ENCODE results near the gene ZNF346. TPM values are rescaled to one million over a fixed set of nuclear protein-coding genes. Genes with fewer than 3 reads are reported as not detected.
"Not testable (repeated sequence)": the region's sequence is repeated elsewhere in the genome, so short reads cannot be mapped to it uniquely, and the experiment has no call there.

Gene ZNF346
- total and polyA plus RNA-seq, 8 donors = 4.7 to 122 (median 16.4) TPM

DNA sequence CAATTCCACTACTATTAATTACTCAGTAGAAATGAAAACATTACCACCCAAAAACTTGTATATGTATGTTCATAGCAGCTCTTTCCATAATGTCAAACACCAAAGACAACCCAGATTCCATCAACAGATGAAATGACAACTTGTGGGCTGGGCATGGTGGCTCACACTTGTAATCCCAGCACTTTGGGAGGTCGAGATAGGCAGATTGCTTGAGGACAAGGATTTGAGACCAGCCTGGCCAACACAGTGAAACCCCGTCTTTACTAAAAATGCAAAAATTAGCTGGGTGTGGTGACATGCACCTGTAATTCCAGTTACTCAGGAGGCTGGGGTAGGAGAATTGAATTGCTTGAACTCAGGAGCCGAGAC lies 27.4 kb upstream of the ZNF346 start:
- Histone ChIP-seq H3K36me3 (peaks cover 0 to 3% (median 0%) of the 10 kb centered on the region in 4 donors), H3K4me1 (peaks cover 5 to 65% (median 24%) of the 10 kb centered on the region in 4 donors), H3K27me3 (no peaks in the 10 kb centered on the region), H3K9me3 (no peaks in the 10 kb centered on the region), H3K27ac (peak overlapping the region; percentile 42 to 81 (median 73)), H3K4me3 (no peak overlapping the region)
- 66 to 87% (median 82%) methylated on average over 3 of the region's 3 CpGs for WGBS, 5 donors
- intact Hi-C loops (cut with DNase I; ENCODE audit: low total_unique reads) = no loop called here
- TF ChIP-seq EP300 (IDR thresholded peaks at IDR 0.05) (no peak), POLR2AphosphoS5 (IDR thresholded peaks at IDR 0.05) (no peak), POLR2A (IDR thresholded peaks at IDR 0.05) (no peak)
- TF ChIP-seq, protein P1, sequence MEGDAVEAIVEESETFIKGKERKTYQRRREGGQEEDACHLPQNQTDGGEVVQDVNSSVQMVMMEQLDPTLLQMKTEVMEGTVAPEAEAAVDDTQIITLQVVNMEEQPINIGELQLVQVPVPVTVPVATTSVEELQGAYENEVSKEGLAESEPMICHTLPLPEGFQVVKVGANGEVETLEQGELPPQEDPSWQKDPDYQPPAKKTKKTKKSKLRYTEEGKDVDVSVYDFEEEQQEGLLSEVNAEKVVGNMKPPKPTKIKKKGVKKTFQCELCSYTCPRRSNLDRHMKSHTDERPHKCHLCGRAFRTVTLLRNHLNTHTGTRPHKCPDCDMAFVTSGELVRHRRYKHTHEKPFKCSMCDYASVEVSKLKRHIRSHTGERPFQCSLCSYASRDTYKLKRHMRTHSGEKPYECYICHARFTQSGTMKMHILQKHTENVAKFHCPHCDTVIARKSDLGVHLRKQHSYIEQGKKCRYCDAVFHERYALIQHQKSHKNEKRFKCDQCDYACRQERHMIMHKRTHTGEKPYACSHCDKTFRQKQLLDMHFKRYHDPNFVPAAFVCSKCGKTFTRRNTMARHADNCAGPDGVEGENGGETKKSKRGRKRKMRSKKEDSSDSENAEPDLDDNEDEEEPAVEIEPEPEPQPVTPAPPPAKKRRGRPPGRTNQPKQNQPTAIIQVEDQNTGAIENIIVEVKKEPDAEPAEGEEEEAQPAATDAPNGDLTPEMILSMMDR (IDR thresholded peaks at IDR 0.05) = no peak
- no peak for DNase-seq

DNA sequence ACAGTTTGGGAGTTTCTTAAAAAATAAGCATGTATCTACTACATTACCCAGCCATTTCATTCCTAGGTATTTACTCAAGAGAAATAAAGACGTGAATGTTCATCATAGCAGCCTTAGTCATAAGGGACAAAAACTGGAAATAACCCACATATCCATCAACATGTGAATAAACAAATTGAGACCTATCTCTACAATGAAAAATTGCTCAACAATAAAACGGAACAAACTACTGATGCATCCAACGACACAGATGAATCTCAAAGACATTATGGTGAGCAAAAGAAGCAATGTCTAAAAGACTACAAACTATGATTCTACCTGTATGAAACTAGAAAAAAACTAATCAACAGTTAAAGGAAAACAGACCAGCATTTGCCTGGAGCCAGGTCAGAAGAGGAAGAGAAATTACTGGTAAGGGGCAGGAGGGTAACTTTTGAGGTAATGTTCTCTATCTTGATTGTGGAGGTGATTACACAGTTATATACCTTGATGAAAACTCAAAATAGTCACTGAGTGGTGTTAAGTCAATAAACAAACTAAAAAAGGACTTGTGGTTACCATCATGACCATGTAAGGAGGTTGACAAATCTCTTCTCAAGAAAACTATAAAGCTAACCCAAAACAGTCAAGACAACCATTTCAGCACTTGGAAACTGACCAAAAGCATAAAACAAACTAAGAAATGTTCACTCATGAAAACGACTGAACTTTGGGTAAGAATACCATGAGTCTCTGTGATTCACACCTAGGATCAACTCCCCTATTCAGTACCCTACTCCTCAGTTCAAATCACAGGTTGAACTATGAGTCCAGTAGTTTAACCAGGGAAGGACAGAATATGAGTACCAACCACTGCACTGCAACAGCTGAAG lies 26.4 kb upstream of the ZNF346 start:
- H3K27ac ChIP-seq = peak overlapping the region in 4 of 5 donors; percentile 27 to 81 (median 68)
- H3K27me3 ChIP-seq = no peaks in the 10 kb centered on the region
- 45 to 52% (median 50%) methylated on average over 4 of the region's 4 CpGs for WGBS, 5 donors
- H3K4me1 ChIP-seq = peaks cover 5 to 74% (median 26%) of the 10 kb centered on the region in 4 donors
- H3K4me3 ChIP-seq = no peak overlapping the region
- DNase-seq = no peak
- intact Hi-C loops (cut with DNase I; ENCODE audit: low total_unique reads) = no loop called here
- TF ChIP-seq, protein P1 (IDR thresholded peaks at IDR 0.05) = no peak
- TF ChIP-seq POLR2AphosphoS5 (IDR thresholded peaks at IDR 0.05) = no peak
- H3K9me3 ChIP-seq = no peaks in the 10 kb centered on the region
- peaks cover 0 to 3% (median 0%) of the 10 kb centered on the region in 4 donors for H3K36me3 ChIP-seq

DNA sequence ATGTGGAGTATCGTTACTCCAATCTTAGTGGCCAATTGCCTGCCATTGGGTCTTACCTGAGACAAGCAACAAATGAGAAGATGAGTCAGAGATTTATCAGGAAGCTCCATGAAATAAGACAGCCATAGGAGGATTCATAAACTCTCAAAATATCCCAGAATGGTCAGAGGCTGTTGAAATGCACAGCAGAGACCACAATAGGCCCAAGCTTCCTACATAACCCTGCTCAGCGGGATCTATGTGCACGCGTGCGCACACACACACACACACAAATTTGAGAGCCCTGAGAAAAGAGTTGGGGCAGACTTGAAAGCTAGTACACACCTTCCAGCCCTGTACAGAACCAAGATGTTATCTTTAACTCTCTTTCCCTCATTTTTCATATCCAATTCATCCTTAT lies 25.7 kb upstream of the ZNF346 start:
- Histone ChIP-seq H3K36me3 (peaks cover 0 to 3% (median 0%) of the 10 kb centered on the region in 4 donors), H3K27ac (peak overlapping the region in 3 of 5 donors; percentile 8 to 63 (median 25)), H3K4me3 (no peak overlapping the region), H3K27me3 (no peaks in the 10 kb centered on the region), H3K4me1 (peaks cover 5 to 79% (median 25%) of the 10 kb centered on the region in 4 donors), H3K9me3 (no peaks in the 10 kb centered on the region)
- intact Hi-C loops (cut with DNase I; ENCODE audit: low total_unique reads) = no loop called here
- DNase-seq = no peak
- WGBS, 5 donors = 93 to 96% (median 95%) methylated on average over 5 of the region's 5 CpGs
- no peak for TF ChIP-seq POLR2AphosphoS5 (IDR thresholded peaks at IDR 0.05)
- TF ChIP-seq EP300 (IDR thresholded peaks at IDR 0.05) = no peak
- TF ChIP-seq POLR2A (IDR thresholded peaks at IDR 0.05) = no peak
- TF ChIP-seq, protein P1 (IDR thresholded peaks at IDR 0.05) = no peak

DNA sequence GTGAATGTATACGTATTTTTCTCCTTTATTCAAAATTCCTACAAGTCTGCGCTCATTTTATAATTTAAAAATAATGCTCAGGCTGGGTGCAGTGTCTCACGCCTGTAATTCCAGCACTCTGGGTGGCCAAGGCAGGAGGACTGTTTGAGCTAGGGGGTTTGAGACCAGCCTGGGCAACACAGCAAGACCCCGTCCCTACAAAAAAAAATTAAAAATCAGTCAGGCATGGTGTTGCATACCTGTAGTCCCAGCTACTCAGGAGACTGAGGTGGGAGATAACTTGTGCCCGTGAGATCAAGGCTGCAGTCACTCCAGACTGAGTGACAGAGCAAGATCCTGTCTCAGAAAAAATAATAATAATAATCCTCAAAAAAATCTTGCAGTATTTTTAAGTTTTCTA lies 23.7 kb upstream of the ZNF346 start:
- H3K9me3 ChIP-seq = no peaks in the 10 kb centered on the region
- WGBS, 5 donors = 94 to 97% (median 97%) methylated on average over 5 of the region's 5 CpGs
- intact Hi-C loops (cut with DNase I; ENCODE audit: low total_unique reads) = no loop called here
- no peak for DNase-seq
- peaks cover 0 to 3% (median 0%) of the 10 kb centered on the region in 4 donors for H3K36me3 ChIP-seq
- no peak for TF ChIP-seq POLR2A (IDR thresholded peaks at IDR 0.05)
- TF ChIP-seq, protein P1 (IDR thresholded peaks at IDR 0.05) = no peak
- no peak for TF ChIP-seq EP300 (IDR thresholded peaks at IDR 0.05)
- TF ChIP-seq POLR2AphosphoS5 (IDR thresholded peaks at IDR 0.05) = no peak
- no peaks in the 10 kb centered on the region for H3K27me3 ChIP-seq
- no peak overlapping the region for H3K27ac ChIP-seq
- no peak overlapping the region for H3K4me3 ChIP-seq
- H3K4me1 ChIP-seq = peaks cover 10 to 79% (median 29%) of the 10 kb centered on the region in 4 donors

DNA sequence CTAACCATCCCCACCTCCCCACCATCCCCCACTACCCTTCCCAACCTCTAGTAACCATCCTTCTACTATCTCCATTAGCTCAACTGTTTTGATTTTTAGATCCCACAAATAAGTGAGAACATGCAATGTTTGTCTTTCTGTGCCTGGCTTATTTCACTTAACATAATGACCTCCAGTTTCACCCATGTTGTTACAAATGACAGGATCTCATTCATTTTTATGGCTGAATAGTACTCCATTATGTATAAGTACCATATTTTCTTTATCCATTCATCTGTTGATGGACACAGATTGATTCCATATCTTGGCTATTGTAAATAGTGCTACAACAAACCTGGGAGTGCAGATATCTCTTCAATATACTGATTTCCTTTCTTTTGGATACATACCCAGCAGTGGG lies 23.0 kb upstream of the ZNF346 start:
- H3K4me3 ChIP-seq; H3K27me3 ChIP-seq; intact Hi-C loops (cut with DNase I; ENCODE audit: low total_unique reads); H3K36me3 ChIP-seq; DNase-seq; H3K9me3 ChIP-seq; H3K27ac ChIP-seq: not testable (repeated sequence)
- peaks cover 15 to 80% (median 34%) of the 10 kb centered on the region in 4 donors for H3K4me1 ChIP-seq
